ENCODE measurements around the gene ANKRD23.

The ANKRD23 gene

DNA sequence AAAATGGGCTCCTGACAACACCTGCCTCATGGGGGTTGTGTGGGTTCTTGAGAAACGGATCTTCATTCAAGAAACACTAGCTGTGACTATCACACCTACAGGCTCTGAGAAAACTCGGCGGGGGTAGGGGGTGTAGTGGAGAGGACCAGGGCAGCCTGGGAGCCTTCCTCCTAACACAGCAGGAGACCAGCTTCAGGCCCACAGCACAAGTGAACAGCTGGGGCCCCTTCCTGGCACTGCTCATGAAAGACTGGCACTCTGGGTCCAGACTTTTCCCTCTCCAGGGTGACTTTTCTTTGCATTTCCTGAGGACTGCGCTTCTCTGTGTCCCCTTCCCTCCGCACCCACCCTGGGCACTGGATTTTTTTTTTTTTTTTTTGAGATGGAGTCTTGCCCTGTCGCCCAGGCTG is 33.2 kb upstream of the ANKRD23 start:
- no peak for DNase-seq (ENCODE audit: low read depth)

DNA sequence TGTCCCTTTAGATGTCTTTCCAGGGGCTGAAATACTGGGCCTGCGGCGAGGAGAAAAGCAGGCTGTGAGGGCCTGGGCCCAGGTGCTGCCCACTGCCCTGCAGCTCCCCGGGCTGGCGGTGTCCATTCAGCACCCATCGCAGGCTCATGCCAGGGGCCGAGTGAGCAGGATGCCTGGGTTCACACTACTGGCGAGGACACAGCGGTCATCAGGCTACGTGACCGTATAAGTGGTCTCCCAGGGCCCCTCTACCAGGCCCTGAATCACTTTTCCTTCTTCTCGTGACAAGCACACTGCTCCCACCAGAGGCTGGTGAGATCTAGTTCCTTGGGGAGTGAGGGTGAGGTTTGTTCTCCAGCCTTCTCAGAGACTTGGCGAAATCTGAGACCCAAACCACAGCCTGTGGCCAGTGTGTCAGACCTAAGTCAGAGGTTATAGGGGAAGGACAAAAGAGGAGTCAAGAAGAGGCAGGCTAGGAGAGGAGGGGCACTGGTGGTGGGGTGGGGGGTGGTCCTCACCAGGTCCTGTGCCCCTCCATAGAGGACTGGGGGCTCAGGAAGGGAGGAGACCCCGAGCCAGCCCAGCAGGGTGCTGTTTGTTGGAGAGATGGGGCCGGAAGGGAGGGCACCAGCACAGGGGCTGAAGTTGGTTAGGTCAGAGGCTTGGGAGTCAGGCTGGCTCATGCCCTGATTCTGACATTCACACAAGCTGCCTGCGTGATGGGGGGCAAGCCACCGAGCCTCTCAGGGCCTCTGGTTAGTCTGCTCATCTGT is 32.6 kb upstream of the ANKRD23 start:
- DNase-seq (ENCODE audit: low read depth) = no peak

- no peak for DNase-seq (ENCODE audit: low read depth)
These were observed 31.9 kb upstream of the ANKRD23 start for GRCh38 chr2:96875498-96876268.

GRCh38 chr2:96874198-96874831 is 30.5 kb upstream of the ANKRD23 start:
- DNase-seq (ENCODE audit: low read depth) = no peak

GRCh38 chr2:96873651-96874096 is 29.9 kb upstream of the ANKRD23 start:
- no peak for DNase-seq (ENCODE audit: low read depth)

DNA sequence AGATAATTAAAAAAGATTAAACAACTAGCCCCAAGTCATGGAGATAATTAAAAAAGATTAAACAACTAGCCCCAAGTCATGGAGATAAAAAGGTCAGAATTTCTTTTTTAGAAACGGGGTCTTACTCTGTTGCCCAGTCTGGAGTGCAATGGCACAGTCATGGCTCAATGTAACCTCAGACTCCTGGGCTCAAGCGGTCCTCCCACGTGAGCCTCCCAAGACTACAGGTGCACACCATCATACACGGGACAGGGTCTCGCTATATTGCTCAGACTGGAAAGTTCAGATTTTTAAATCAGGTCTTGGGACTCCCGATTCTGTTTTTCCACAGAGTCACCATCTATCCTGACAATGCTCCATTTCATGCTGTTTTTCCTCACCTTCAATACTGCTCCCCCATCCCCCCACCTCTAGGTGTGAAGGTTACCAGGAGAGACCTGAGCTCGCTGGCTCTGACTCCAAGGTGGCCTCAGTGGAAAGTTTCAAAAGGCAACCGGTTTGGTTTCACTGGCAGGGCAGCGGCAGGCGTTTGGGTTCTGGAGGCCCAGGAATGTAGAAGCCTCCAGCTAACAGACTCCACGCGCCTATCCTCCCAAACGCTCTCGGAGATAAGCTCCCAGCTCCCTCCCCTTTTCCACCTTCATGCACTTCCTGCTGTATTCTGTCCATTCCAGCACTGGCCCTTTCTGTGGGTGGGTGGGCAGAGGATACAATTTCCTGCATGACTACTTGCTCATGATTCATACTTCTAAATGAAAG is 28.9 kb upstream of the ANKRD23 start:
- DNase-seq (ENCODE audit: low read depth) = no peak

GRCh38 chr2:96870626-96871255 is 26.9 kb upstream of the ANKRD23 start:
- no peak for DNase-seq (ENCODE audit: low read depth)

- DNase-seq (ENCODE audit: low read depth) = no peak
These were observed 26.2 kb upstream of the ANKRD23 start, which contains the start of gene SEMA4C for GRCh38 chr2:96869822-96870625. Gene SEMA4C, minus strand, starts transcription at chr2:96870080. Its CDS starts 2,194 bp downstream, at chr2:96867886.

GRCh38 chr2:96869281-96869821 is 25.5 kb upstream of the ANKRD23 start:
- DNase-seq (ENCODE audit: low read depth) = no peak

GRCh38 chr2:96868555-96869280 is 24.9 kb upstream of the ANKRD23 start:
- DNase-seq (ENCODE audit: low read depth) = peak; percentile 74

GRCh38 chr2:96867756-96868554 is 24.1 kb upstream of the ANKRD23 start:
- no peak for DNase-seq (ENCODE audit: low read depth)

GRCh38 chr2:96866986-96867755 is 23.4 kb upstream of the ANKRD23 start:
- DNase-seq (ENCODE audit: low read depth) = no peak

GRCh38 chr2:96866586-96866985 is 22.8 kb upstream of the ANKRD23 start:
- DNase-seq (ENCODE audit: low read depth) = no peak

DNA sequence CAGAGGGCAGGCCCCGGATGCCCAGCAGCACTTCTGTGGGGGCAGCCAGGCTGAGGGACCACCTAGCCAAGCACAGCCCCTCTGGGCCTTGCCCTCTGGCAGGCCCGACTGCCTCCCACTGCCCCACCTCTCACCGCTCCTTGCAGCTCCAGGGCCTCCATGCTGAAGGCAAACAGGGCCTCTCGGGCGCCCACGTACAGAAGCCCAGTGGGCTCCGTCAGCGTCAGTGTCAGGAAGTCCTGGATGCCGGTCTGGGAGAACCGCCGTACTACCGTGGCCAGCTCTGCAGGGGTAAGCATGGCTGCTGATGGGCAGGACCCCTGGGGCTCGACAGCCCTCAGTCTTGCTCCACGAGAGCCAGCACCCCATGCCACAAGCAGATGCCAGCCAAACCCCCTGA is 22.3 kb upstream of the ANKRD23 start:
- DNase-seq (ENCODE audit: low read depth) = no peak

DNA sequence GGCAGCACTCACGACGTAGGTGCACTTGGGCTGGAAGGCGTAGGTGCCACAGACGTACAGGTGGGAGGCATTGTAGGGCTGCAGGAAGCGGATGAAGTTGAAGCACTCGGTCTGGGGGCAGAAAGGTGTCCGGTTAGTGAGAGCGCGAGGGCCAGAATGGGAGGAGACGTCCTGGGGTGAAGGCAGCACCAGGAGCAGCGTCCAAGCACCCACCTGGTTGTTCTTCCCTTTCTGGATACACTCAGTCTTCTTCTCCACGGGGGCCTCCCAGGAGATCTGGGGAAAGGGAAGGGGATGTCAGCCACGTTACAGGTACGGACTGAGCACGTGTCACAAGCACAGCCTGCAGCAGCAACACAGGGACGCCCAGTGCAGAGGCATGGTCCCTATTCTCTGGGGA is 21.8 kb upstream of the ANKRD23 start:
- no peak for DNase-seq (ENCODE audit: low read depth)

DNA sequence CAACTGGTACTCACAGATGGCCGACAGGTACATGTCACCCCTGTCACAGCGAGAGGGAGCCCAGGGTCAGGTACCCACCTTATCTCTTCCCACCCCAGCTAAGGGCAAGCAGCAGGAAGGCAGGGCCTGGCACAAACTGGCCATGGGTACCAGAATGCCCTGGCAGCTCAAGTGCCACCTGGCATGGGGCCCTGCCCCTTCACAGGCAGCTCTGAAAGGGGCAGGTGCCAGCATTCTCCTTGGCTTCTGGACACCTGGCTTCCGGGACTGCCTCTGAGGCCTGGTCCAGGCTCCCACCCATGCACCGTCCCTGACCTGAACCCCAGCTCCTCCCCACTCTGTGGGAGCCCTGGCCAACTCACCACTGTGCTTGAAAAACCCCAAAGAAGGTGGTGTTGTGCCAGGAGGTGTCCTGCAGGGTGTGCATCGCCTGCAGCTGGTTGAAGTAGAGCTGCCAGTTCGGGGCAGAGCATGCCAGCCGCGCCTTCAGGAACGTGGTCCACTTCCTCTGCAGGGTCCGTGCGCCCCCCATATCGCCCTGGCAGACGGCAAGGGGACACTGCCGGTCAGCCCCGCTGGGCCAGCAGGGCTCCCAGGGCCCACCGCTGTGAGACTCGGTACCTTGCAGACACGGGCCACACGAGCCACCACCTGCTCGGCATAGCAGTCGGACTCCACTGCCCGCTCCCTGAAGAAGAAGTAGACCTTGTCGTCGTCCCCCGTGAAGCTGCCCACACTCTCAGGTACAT is 20.7 kb upstream of the ANKRD23 start:
- no peak for DNase-seq (ENCODE audit: low read depth)
